Neural progenitor cell (in vitro differentiated cells): ENCODE data around the gene STARD9.
"Not testable (repeated sequence)": the region's sequence is repeated elsewhere in the genome, so short reads cannot be mapped to it uniquely, and the experiment has no call there.

Experiments used
- EZH2 ChIP-seq: fragments of 200-600 bp; sonication (generic); IDR thresholded peaks from 2 replicates; pipeline ENCODE4 v1.6.1; 2017; ENCODE audit warnings: antibody characterized with exemption, mild to moderate bottlenecking, moderate library complexity
- EZH2phosphoT487 ChIP-seq: fragments of 200-600 bp; sonication (generic); IDR thresholded peaks from 2 replicates; pipeline ENCODE4 v1.6.1; 2017; ENCODE audit warnings: antibody characterized with exemption
- TF ChIP-seq, protein P1 (sequence below): fragments of 200-600 bp; sonication (generic); IDR thresholded peaks from 2 replicates; pipeline ENCODE4 v1.5.1; 2017; ENCODE audit warnings: antibody characterized with exemption, mild to moderate bottlenecking

GRCh38 chr15:42766109-42766508, 190.7 kb downstream of the STARD9 start:
- TF ChIP-seq, protein P1, sequence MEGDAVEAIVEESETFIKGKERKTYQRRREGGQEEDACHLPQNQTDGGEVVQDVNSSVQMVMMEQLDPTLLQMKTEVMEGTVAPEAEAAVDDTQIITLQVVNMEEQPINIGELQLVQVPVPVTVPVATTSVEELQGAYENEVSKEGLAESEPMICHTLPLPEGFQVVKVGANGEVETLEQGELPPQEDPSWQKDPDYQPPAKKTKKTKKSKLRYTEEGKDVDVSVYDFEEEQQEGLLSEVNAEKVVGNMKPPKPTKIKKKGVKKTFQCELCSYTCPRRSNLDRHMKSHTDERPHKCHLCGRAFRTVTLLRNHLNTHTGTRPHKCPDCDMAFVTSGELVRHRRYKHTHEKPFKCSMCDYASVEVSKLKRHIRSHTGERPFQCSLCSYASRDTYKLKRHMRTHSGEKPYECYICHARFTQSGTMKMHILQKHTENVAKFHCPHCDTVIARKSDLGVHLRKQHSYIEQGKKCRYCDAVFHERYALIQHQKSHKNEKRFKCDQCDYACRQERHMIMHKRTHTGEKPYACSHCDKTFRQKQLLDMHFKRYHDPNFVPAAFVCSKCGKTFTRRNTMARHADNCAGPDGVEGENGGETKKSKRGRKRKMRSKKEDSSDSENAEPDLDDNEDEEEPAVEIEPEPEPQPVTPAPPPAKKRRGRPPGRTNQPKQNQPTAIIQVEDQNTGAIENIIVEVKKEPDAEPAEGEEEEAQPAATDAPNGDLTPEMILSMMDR = not testable (repeated sequence)
- not testable (repeated sequence) for TF ChIP-seq EZH2, EZH2phosphoT487
